GM06990 (cell line): Measurements from ENCODE around the gene IFIT1B.
A peak's percentile ranks its signal among the peaks of the same experiment; 100 is the strongest.

ENCODE experiments used
- DNase-seq: peaks from one replicate; pipeline ENCODE4 v3.0.0-alpha.2; 2011; ENCODE audit not compliant: insufficient read length; ENCODE audit errors: extremely low read depth
- H3K27me3 ChIP-seq: replicated peaks from 2 replicates; pipeline ENCODE4 v1.6.0; 2011; ENCODE audit warnings: low read length; ENCODE audit not compliant: control insufficient read depth, insufficient read depth
- H3K36me3 ChIP-seq: 2 replicates; pipeline ENCODE4 v1.5.1; 2011; ENCODE audit warnings: low read length; ENCODE audit not compliant: control insufficient read depth, insufficient read depth
- H3K4me3 ChIP-seq: replicated peaks from 2 replicates; pipeline ENCODE4 v1.5.1; 2011; ENCODE audit warnings: low read depth, mild to moderate bottlenecking, control low read depth, low read length
- TF ChIP-seq, protein P1 (sequence below): IDR thresholded peaks from 2 replicates; pipeline ENCODE4 v1.5.1; 2011; ENCODE audit warnings: low read length, control low read depth, mild to moderate bottlenecking, inconsistent platforms; ENCODE audit not compliant: insufficient read depth, poor library complexity, severe bottlenecking

Gene IFIT1B

DNA sequence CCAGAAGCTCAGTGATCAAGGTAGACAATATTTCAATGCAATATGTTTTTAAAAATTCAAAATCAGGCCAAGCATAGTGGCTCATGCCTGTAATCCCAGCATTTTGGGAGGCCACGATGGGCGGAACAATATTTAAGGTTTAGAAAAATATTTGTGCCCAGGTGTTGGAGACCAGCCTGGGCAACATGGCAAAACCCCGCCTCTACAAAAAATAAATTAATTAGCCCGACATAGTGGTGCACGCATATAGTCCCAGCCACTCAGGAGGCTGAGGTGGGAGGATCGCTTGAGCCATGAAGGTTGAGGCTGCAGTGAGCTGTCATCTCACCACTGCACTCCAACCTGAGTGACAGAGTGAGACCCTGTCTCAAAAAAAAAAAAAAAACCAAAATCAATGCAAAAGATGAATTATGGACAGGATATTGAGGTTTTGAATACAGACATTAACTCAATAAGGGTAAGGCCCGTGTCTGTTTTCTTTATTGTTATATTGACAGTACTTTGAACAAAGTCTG is 35.6 kb downstream of the IFIT1B start:
- H3K36me3 ChIP-seq, result no peaks in the 10 kb centered on the region
- H3K27me3 ChIP-seq, result no peaks in the 10 kb centered on the region
- TF ChIP-seq, protein P1, sequence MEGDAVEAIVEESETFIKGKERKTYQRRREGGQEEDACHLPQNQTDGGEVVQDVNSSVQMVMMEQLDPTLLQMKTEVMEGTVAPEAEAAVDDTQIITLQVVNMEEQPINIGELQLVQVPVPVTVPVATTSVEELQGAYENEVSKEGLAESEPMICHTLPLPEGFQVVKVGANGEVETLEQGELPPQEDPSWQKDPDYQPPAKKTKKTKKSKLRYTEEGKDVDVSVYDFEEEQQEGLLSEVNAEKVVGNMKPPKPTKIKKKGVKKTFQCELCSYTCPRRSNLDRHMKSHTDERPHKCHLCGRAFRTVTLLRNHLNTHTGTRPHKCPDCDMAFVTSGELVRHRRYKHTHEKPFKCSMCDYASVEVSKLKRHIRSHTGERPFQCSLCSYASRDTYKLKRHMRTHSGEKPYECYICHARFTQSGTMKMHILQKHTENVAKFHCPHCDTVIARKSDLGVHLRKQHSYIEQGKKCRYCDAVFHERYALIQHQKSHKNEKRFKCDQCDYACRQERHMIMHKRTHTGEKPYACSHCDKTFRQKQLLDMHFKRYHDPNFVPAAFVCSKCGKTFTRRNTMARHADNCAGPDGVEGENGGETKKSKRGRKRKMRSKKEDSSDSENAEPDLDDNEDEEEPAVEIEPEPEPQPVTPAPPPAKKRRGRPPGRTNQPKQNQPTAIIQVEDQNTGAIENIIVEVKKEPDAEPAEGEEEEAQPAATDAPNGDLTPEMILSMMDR, result no peak
- DNase-seq, result no peak
- peak overlapping the region; percentile 89 for H3K4me3 ChIP-seq

DNA sequence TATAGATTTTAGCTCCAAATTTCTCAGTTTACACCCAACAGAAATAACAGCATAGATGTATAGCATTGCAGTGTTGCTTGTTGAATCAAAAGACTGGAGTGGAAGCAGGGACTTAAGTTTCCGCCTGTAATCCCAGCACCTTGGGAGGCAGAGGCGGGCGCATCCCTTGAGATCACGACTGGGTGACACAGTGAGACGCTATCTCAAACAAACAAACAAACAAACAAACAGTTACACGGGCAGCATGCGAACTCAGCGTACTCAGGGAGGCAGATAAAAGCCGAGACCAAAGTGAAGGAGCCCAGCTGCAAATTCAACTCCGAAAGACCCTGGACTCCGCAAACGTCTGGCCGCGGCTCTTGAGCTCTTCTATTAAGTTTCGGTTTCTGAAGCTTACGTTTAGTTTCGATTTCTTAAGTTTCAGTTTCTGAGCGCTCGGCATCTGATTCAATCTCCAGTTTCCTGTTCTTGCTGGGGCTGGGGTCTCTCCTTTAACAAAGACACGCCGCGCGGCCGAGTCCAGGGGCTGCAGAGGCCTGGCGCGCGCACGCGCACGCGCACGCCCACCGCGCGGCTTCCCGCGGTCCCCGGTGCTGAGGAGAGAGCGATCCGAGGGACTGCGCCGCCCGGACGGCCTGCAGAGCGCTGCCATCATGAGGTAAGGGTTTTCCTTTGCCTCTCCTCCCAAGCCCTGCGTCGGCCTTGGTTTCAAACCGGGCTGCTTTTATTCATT is 36.5 kb downstream of the IFIT1B start, which contains the start of gene IFIT5:
TSS of gene IFIT5 (plus strand) at position 423 of the 733 bp plus-strand sequence. CDS start at position 654, 231 bp downstream.
- TF ChIP-seq, protein P1, result no peak
- no peaks in the 10 kb centered on the region for H3K27me3 ChIP-seq
- H3K4me3 ChIP-seq, result peak within 1 kb of the TSS; percentile 89
- DNase-seq, result peak; percentile 87
- H3K36me3 ChIP-seq, result no peaks in the 10 kb centered on the region

DNA sequence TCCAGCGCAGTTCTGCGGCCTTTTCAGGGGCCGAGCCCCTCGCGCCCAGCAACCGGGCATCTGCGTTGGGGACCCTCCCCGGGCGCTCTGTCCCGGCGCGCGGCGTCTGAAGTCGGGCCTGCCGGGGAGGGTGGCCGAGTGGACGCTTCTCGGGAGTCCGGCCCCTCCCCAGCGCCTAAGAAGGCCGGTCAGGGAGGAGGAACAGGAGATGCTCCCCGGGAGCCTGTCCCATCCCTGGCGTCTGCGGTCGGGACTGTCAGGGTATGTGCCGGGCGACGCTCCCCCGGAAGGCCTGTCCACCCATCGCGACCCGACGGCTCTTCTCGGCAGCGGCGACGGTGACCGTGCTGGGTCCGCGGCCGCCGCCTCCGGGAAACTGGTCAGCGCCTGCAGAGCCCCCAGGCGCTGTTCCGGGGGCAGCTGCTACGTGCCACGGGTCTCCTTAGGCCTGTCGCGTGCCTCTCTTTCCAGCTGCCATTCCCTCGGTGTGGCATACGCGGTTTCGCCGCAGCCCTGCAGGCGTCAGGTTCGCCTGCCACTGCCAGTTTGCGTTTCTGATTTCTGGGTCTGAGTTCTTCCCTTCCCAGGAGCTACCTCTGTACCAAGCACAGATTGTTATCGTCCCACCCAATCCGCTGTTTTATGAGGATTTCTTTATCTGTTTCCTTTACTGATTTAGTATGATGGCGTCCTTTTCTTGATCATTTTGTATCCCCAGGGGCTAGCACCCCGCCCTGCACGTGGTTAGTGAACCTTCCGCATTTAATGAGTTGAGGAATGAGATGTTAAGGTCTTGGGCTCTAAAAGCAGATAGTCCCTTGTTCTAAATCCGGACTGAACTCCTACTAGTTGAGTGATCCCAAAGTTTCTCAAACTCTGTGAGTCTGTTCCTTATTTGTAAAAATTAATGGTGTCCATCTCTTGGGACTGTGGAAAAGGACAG is 37.3 kb downstream of the IFIT1B start:
- Histone ChIP-seq H3K36me3 (no peaks in the 10 kb centered on the region), H3K27me3 (no peaks in the 10 kb centered on the region), H3K4me3 (peak overlapping the region; percentile 89)
- TF ChIP-seq, protein P1, result no peak
- DNase-seq, result peak; percentile 70

DNA sequence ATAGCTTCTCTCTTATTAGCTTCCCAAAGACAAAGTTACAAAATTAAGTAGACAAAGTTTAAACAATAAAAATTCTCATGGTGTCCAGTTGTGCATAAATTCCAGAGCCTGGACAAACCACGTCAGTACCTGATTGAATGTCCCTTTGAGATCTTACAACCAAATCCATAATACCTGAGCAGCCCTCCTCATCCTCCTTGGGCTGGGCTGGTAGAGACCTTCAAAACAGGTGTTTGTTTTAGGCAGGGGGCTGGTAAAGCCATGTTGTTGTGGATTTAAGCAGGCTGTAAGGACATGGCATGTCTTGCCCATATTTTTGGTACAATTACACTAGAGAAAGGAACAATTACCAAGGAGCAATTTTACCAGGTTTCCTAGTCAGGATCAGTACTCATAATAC is 38.6 kb downstream of the IFIT1B start:
- Histone ChIP-seq H3K36me3 (peaks cover 4% of the 10 kb centered on the region), H3K4me3 (no peak overlapping the region), H3K27me3 (no peaks in the 10 kb centered on the region)
- TF ChIP-seq, protein P1, result no peak
- no peak for DNase-seq

DNA sequence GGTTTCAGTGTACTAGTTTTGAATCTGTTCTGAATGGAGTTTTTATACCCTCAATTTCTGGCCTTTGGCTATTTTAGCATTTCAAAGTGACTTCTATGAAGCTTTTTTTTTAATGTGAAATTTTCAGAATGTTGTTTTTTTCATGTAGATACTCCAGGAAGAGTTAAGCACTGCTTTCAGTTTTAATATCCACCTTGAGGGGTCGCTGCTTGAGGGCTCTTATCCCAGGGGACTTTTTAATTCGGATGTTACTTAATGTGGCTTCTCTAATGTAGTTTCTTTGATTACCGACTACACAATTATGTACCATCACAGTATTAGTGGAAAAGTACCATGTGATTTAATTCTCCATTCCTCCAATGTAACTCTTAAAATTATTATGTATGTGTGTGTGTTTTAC is 41.7 kb downstream of the IFIT1B start:
- Histone ChIP-seq H3K27me3 (no peaks in the 10 kb centered on the region), H3K36me3 (peaks cover 4% of the 10 kb centered on the region), H3K4me3 (no peak overlapping the region)
- TF ChIP-seq, protein P1, result peak; percentile 44
- DNase-seq, result no peak
